ENCODE results near the gene ABI2.

ABI2 gene

GRCh38 chr2:203484266-203485112, 156.3 kb downstream of the ABI2 start:
- DNase-seq (ENCODE audit: low read depth): peak; percentile 18

DNA sequence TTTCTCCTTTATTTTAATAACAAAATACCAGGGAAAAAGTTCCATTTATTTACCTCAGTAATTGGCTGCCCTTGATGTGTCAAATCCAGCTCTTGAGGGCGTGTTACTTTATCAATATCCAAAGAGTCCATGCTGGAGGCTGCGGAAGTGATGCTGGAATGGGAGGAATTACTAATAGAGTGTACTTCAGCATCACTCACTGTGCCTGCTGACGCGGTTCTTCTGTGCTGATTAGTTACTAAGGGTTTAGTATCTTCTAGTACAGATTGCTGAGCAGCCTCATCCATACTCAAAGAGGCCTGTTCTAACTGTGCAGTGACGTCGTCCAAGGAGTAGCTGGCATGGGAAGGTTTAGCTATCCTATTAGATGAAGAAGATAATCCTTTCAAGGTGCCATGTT, 161.3 kb downstream of the ABI2 start:
- no peak for DNase-seq (ENCODE audit: low read depth)

DNA sequence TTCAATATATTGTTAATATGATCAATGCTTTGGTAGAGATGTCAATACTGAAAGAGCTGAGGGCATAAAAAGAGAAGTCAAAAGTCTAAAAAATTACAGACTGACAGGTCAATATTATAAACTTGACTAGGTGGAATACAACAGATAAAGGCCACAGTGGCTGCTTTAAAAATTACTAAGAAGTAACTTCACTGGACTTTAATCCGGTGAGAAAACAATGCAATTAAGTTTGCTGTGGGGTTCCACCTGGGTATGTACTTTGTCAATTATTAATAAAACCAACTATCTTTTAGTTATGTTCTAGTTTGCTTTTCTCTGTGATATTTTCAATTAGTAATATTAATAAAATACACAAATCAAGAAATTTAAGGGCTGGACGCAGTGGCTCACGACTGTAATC, 162.2 kb downstream of the ABI2 start:
- no peak for DNase-seq (ENCODE audit: low read depth)

- no peak for DNase-seq (ENCODE audit: low read depth)
These were observed 164.8 kb downstream of the ABI2 start for GRCh38 chr2:203492965-203493364.

Measured in activated T-cell treated with anti-CD3 and anti-CD28 coated beads for 48 hours (primary cell).